CD4-positive, alpha-beta T cell treated with Interleukin-6 at 100 ng/mL for 8 hours (primary cell): ENCODE data around the gene TMED4.
A peak's percentile ranks its signal among the peaks of the same experiment; 100 is the strongest.
"Not testable (repeated sequence)": the region's sequence is repeated elsewhere in the genome, so short reads cannot be mapped to it uniquely, and the experiment has no call there.

Experiments used
- DNase-seq: peaks from one replicate; pipeline ENCODE4 v3.0.0-alpha.2; 2020; ENCODE audit warnings: mixed read lengths, low spot score

Gene TMED4

GRCh38 chr7:44607141-44608068 lies 25.4 kb upstream of the TMED4 start:
- no peak for DNase-seq

GRCh38 chr7:44606341-44607140 lies 24.5 kb upstream of the TMED4 start, which contains the start of gene OGDH:
Gene OGDH (plus strand): TSS chr7:44606627. CDS start chr7:44624344, 17,717 bp downstream.
- DNase-seq = peak; percentile 98

GRCh38 chr7:44604941-44605340 lies 22.9 kb upstream of the TMED4 start:
- no peak for DNase-seq

- DNase-seq = no peak
Measured at GRCh38 chr7:44603193-44603592, 21.2 kb upstream of the TMED4 start.

GRCh38 chr7:44602576-44602910 lies 20.5 kb upstream of the TMED4 start:
- no peak for DNase-seq

- DNase-seq = no peak
Measured at GRCh38 chr7:44599222-44599621, 17.2 kb upstream of the TMED4 start.

GRCh38 chr7:44597181-44597580 lies 15.2 kb upstream of the TMED4 start:
- not testable (repeated sequence) for DNase-seq

- DNase-seq = no peak
Measured at GRCh38 chr7:44595934-44596635, 14.1 kb upstream of the TMED4 start.

GRCh38 chr7:44590910-44591309 lies 8.9 kb upstream of the TMED4 start:
- no peak for DNase-seq

- DNase-seq = peak; percentile 69
Measured at GRCh38 chr7:44587843-44588711, 6.0 kb upstream of the TMED4 start.

GRCh38 chr7:44583146-44583865 lies 1.3 kb upstream of the TMED4 start:
- DNase-seq = no peak

- DNase-seq = peak; percentile 47
Measured at GRCh38 chr7:44580945-44581878, 819 bp downstream of the TMED4 start.

- DNase-seq = no peak
Measured at GRCh38 chr7:44576228-44576627, 5.8 kb downstream of the TMED4 start.

GRCh38 chr7:44575054-44575453 lies 7.0 kb downstream of the TMED4 start:
- no peak for DNase-seq

GRCh38 chr7:44574287-44574872 lies 7.7 kb downstream of the TMED4 start:
- DNase-seq = no peak

GRCh38 chr7:44573464-44574286 lies 8.4 kb downstream of the TMED4 start, which contains the start of gene DDX56:
Gene DDX56 (minus strand): TSS chr7:44573908. CDS start chr7:44573895, 13 bp downstream.
- DNase-seq = peak; percentile 93

- no peak for DNase-seq
Measured at GRCh38 chr7:44572771-44573170, 9.3 kb downstream of the TMED4 start.

- DNase-seq = no peak
Measured at GRCh38 chr7:44569959-44570358, 12.1 kb downstream of the TMED4 start.
